Colon (tissue), 2 donors: ENCODE measurements around the gene ERI2.
"Not testable (repeated sequence)": the region's sequence is repeated elsewhere in the genome, so short reads cannot be mapped to it uniquely, and the experiment has no call there.

Experiments
- FAIRE-seq: peaks from 2 replicates; lab custom pipeline; 2012; peaks lifted over from hg19 to GRCh38; lab: Jason Lieb, UNC
- donor health status: control.
- donor health status: control.

Gene ERI2

DNA sequence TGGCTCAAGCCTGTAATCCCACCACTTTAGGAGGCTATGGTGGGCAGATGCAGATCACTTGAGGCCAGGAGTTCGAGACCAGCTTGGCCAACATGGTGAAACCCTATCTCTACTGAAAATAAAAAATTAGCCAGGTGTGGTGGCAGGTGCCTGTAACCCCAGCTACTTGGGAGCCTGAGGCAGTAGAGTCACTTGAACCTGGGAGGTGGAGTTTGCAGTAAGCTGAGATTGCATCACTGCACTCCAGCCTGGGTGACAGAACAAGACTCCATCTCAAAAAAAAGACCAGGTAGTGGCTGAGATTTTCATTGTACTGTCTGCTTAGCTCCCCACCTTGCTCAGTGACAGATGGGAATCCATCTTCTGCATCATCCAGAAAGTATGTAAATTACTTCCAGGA is 41.8 kb downstream of the ERI2 start:
- not testable (repeated sequence) for FAIRE-seq

DNA sequence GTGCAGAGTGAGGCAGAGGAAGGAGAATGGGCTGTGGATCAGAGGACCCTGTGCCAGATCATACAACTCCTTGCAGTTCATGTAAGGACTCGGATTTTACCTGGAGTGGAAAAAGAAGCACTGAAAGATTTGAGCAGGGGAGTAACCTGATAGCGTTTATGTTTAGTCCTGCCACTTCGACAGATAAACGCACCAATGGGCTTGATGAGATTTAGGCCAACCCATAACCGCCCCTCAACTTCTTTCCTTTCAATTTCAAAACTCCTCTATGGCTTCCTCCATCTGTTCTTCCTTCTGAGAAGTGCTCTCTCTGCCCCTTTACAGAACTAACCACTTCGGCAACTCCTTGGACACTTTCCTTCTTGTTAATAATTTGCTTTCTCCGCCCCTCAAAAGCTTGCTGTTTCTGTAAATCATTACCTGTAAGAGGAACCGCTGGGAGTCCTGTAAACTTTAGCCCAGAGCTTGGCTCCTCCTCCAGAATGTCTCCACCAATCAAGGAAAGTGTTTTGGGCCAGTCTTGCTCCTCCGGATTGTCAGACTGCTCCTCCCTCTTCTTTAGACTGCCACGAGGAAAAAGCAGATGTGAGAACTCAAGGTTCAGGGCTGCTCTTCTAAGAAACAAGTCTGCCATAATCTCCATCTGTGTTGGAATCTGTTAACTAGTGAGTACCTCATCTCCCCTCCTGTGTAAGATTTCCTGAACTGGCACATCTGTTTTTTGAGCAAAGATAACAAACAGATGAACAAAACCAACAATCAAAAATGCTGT is 42.6 kb downstream of the ERI2 start, which contains the start of gene ACSM3:
Gene ACSM3, plus strand, starts transcription at position 554 of the 772 bp plus-strand sequence. CDS start 6,021 bp downstream, outside the sequence.
- peak; percentile 96 for FAIRE-seq

DNA sequence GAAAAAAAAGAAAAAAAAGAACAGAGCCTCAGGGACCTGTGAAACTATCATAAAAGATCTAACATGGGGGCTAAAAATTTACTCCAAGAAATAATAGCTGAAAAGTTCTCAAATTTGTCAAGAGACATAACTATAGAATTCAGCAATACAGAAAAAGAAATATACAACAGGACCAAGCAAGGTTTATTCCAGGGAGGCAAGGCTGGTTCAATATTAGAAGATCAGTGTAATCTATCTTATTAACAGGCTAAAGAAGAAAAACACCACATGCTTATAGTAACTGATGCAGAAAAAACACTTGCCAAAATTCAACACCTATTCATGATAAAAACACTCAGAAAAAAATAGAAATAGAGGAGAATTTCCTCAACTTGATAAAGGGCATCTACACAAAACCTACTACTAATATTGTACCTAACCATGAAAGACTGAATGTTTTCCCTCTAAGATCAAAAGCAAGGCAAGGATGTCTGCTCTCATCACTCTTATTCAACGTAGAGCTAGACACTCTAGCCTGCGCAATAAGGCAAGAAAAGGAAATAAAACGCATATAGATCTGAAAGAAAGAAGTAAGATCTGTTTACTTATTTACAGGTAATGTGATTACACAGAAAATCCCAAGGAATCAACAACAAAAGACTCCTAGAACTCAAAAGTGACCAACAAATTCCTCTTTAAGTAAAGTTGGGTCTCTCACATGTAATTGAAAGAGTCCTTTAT is 43.7 kb downstream of the ERI2 start:
- no peak for FAIRE-seq

DNA sequence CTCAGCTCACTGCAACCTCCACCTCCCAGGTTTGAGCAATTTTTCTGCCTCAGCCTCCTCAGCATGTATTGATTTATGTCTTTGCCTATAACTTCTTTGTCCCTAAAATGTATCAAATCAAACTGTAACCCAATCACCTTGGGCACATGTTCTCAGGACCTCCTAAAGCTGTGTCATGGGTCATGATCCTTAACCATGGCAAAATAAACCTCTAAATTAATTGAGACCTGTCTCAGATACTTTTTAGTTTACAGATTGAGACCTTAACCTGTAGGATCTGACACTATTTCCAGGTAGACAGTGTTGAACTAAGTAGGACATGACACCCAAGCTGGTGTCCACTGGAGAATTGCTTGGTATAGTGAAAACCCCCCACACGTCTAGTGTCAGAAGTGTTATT is 45.1 kb downstream of the ERI2 start:
- no peak for FAIRE-seq

DNA sequence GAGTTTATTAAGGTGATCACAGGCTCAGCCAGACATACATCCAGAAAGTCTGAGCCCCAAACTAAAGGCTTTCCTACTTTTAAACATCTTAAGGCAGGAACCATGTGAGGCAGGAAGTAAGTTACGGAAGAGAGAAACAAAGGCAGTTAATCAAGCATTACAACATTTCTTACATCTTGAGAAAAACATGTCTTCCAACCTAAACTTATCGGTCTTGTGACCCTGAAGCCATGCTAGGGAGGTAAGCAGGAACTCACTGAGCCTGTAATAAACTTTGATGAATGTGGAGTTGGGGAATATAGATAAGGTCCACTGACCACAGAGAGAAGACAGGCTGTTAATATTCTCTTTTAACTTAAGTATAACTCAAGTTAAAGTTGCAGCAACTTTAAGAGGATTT is 45.9 kb downstream of the ERI2 start:
- no peak for FAIRE-seq

DNA sequence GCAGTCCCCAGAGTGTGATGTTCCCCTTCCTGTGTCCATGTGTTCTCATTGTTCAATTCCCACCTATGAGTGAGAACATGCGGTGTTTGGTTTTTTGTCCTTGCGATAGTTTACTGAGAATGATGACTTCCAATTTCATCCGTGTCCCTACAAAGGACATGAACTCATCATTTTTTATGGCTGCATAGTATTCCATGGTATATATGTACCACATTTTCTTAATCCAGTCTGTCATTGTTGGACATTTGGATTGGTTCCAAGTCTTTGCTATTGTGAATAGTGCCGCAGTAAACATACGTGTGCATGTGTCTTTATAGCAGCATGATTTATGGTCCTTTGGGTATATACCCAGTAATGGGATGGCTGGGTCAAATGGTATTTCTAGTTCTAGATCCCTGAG is 50.5 kb downstream of the ERI2 start:
- not testable (repeated sequence) for FAIRE-seq

DNA sequence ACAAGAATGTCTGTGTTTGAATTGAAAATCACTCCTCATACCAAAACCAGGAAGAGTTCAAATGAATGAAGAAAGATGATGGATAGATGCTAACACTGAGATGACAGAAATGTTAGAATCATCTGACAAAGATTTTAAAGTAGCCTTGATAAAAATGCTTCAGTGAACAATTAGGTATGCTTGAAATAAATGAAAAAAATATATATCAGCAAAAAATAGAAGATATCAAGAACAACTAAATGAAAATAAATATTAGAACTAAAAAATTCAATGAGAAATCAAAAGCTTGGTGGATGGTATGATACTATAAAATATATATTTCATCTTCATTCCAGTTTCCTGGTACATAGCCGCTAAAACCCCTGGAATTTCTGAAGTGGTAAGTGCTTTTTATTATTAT is 51.0 kb downstream of the ERI2 start:
- no peak for FAIRE-seq

DNA sequence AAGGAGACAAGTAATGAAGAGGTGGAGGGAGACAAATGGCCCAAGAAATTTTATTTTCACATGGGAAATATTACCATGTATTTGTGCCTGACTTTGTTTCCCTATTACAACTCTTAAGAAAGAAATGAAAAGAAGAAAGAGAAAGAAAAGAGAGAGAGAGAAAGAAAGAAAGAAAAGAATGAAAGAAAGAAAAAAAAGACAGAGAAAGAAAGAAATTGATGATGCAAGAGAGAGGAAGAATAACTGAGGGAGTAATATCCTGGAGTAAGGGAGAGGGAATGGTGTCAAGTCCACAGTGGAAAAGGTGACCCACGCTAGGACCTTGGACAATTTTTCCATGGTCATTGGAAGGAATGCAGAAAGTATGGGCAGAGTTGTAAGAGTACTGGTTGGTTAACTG is 52.5 kb downstream of the ERI2 start:
- no peak for FAIRE-seq

DNA sequence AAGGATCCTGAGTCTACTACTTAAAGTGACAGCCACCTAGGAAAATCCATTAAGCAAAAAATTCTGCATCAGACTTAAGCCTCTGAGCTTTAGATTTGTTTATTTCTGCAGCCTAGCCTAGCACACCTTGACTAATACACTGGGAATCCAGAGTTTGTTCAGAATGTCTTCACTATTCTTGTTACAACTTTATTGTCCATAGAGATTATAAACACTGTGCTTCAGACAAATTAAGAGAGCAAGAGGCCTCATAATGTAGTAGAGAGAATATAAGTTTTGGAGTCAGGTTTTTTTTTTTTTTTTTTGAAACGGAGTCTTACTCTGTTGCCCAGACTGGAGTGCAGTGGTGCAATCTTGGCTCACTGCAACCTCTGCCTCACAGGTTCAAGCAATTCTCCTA is 55.7 kb downstream of the ERI2 start:
- no peak for FAIRE-seq

DNA sequence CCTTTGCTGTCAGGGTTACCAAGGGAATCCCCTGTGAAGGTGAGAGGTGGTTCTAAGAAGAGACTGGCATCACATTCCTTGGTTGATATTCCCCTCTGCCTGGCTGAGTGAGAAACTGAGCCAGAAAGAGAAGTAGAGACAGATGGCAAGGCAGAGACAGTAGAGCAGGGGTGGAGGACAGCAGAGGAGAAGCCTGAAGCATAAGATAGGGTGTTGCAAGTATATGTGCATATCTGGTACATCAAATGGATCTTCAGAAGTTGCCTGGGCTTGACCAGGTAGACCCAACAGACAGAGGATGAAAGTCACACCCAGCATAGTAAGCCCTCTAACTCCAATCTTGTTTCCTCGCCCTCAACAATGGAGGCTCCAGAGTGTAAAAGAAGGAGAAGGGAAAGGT is 56.8 kb downstream of the ERI2 start:
- no peak for FAIRE-seq

DNA sequence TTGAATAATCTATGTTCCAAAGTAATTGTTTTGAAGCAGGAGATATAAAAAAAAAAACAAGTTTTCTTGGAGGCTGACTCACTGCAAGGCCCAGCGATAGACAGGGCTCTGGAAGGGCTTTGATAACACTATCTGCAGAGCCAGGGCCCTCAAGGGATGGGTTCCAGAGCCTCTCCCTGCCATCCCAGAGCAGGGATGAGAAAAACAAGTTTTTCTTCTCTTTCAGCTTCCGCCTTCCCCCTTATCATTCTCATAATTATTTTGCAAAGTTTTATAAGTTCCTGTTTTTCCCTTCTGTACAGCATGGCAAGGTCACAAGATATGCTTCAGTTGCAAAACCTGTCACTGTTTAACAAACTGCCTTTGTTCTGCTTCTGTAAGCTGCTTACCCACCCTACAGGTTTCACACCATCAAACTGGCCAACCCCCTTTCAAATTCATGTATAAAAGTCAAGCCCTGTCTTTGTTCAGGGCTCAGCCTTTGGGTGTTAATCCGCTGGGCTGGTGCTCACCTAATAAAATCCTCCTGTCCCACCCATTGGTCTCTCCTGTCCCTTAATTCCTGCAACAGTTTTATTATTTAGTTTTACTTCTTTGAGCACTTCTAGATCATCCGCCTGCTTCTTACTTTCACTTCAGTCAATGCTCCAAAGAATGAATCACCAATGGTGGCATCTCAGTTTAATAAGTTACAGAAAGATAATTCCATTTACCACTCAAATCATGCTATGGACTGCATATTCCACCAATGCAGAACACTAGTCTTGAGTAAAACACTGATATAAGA is 59.0 kb downstream of the ERI2 start:
- FAIRE-seq, result no peak

DNA sequence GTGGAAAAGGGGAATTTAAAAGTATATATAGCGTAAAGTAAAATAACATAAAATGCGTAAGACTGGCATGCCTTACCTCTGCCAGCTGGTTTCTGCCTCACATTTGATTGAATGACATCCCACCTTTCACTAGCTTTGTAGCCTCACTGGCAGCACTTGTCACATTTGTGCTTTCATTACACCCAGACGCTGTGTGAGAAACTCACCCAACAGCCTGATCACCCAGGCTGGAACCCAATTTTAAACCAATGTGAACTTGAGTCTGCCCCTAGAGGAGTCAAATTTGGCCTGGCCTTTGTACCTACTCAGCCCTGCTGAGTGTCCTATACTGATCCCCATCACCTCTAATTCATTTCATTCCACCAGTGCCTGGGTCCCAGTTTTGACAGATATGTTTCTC is 59.8 kb downstream of the ERI2 start:
- FAIRE-seq, result no peak
